C4-2B (cell line): ENCODE data around the gene RBM39.

ENCODE experiments used
- ZFX ChIP-seq: fragments of 450-650 bp; IDR thresholded peaks from 2 replicates; pipeline ENCODE4 v1.6.1; 2017
- TF ChIP-seq, protein P1 (sequence below): fragments of 450-650 bp; conservative IDR thresholded peaks from 2 replicates; pipeline ENCODE4 v1.5.1; 2017; ENCODE audit warnings: mild to moderate bottlenecking

DNA sequence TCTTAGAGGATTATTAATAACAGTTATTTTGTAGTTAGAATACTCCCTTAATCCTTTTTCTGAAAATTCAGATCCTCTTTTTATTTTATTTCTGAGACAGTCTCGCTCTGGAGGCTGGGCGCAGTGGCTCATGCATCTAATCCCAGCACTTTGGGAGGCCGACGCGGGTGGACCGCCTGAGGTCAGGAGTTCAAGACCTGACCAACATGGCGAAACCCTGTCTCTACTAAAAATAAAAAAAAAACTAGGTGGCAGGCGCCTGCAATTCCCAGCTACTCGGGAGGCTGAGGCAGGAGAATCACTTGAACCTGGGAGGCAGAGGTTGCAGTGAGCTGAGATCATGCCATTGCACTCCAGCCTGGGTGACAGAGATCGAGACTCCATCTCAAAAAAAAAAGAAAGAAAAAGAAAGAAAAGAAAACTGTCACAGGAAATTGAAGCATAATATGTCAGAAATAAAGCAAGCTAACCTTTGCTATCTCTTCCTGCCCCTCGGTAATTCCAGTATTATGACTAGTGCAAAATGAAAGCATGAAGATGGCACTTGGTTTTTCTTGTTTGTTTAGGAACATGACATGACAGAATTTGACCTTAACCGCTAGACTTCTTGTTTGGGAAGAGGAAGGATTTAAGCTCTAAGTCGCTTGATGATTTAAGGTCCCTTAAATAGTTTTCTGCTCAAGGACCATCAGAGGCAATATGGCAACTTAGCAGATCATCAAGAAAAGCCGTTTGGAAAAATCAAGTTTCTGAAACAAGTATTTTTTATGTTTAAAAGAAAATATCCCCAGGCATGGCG is 1.8 kb upstream of the RBM39 start:
- TF ChIP-seq, protein P1, sequence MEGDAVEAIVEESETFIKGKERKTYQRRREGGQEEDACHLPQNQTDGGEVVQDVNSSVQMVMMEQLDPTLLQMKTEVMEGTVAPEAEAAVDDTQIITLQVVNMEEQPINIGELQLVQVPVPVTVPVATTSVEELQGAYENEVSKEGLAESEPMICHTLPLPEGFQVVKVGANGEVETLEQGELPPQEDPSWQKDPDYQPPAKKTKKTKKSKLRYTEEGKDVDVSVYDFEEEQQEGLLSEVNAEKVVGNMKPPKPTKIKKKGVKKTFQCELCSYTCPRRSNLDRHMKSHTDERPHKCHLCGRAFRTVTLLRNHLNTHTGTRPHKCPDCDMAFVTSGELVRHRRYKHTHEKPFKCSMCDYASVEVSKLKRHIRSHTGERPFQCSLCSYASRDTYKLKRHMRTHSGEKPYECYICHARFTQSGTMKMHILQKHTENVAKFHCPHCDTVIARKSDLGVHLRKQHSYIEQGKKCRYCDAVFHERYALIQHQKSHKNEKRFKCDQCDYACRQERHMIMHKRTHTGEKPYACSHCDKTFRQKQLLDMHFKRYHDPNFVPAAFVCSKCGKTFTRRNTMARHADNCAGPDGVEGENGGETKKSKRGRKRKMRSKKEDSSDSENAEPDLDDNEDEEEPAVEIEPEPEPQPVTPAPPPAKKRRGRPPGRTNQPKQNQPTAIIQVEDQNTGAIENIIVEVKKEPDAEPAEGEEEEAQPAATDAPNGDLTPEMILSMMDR, result no peak
- no peak for TF ChIP-seq ZFX
